Epithelial cell of esophagus (primary cell): ENCODE data around the gene CCDC175.

ENCODE experiments used
- DNase-seq: peaks from one replicate; pipeline ENCODE4 v3.0.0; 2010; ENCODE audit warnings: low read depth
- H3K4me3 ChIP-seq: 2 replicates; pipeline ENCODE4 v1.5.1; 2011; ENCODE audit warnings: mild to moderate bottlenecking, low read length, control low read depth
- CTCF ChIP-seq: IDR thresholded peaks from 2 replicates; pipeline ENCODE4 v1.5.1; 2011; ENCODE audit warnings: low read depth, mild to moderate bottlenecking, low read length, control low read depth, inconsistent platforms; ENCODE audit not compliant: insufficient read depth; ENCODE audit errors: missing control alignments

The CCDC175 gene

GRCh38 chr14:59478540-59478939, 98.1 kb downstream of the CCDC175 start:
- DNase-seq, result no peak
- no peak for TF ChIP-seq CTCF
- no peak overlapping the region for H3K4me3 ChIP-seq

- DNase-seq, result no peak
- no peak for TF ChIP-seq CTCF
- H3K4me3 ChIP-seq, result no peak overlapping the region
Observed at GRCh38 chr14:59475709-59476108, 100.9 kb downstream of the CCDC175 start.

- no peak overlapping the region for H3K4me3 ChIP-seq
- no peak for DNase-seq
- no peak for TF ChIP-seq CTCF
Observed at GRCh38 chr14:59474172-59474571, 102.4 kb downstream of the CCDC175 start.

GRCh38 chr14:59465316-59466135, 111.1 kb downstream of the CCDC175 start, which contains the start of gene GPR135:
TSS of gene GPR135 (minus strand) at chr14:59465380. CDS start at chr14:59465226, 154 bp downstream.
- TF ChIP-seq CTCF, result no peak
- H3K4me3 ChIP-seq, result peak within 1 kb of the TSS; percentile 41
- no peak for DNase-seq

GRCh38 chr14:59464486-59465315, 111.9 kb downstream of the CCDC175 start:
- TF ChIP-seq CTCF, result no peak
- peak; percentile 53 for DNase-seq
- peak overlapping the region; percentile 41 for H3K4me3 ChIP-seq

GRCh38 chr14:59463787-59464485, 112.7 kb downstream of the CCDC175 start:
- H3K4me3 ChIP-seq, result peak overlapping the region; percentile 41
- peak; percentile 17 for DNase-seq
- TF ChIP-seq CTCF, result no peak
